OCI-LY7 (cell line): ENCODE measurements around the gene RASSF4. TPM values are rescaled to one million over a fixed set of nuclear protein-coding genes. Genes with fewer than 3 reads are reported as not detected.

Source experiments
- BruUV-seq: library from RNA; stranded (reverse); fragments of 400-500 nt; replicated peaks from 2 replicates; lab custom pipeline; 2021; lab: Mats Ljungman, UMichigan
- CTCF ChIA-PET: fragments of 300-600 bp; sonication (Branson Sonifier 250); formaldehyde crosslinking; loops from one replicate; lab custom pipeline; 2022; ENCODE audit warnings: antibody characterized with exemption; ENCODE audit not compliant: unreplicated experiment; lab: Charles Lee
- POLR2A ChIA-PET: fragments of 300-600 bp; sonication (Branson Sonifier 250); formaldehyde crosslinking; loops from one replicate; lab custom pipeline; 2022; ENCODE audit warnings: antibody characterized with exemption; lab: Charles Lee
- DNase-seq: peaks from one replicate; pipeline ENCODE4 v3.0.0-alpha.2; 2015; ENCODE audit warnings: low spot score
- H2AFZ ChIP-seq: fragments of 200-600 bp; sonication (generic), shearing (Covaris generic); 2 replicates; pipeline ENCODE4 v1.6.1; 2014; ENCODE audit warnings: mild to moderate bottlenecking, antibody characterized with exemption, low read length, moderate library complexity
- H3K27ac ChIP-seq: fragments of 200-600 bp; sonication (generic); 2 replicates; pipeline ENCODE4 v1.5.1; 2014; ENCODE audit warnings: mixed run types, low read depth, mild to moderate bottlenecking, moderate library complexity, low read length, inconsistent platforms; ENCODE audit not compliant: poor library complexity, severe bottlenecking
- H3K36me3 ChIP-seq: fragments of 200-600 bp; sonication (generic); 2 replicates; pipeline ENCODE4 v1.6.1; 2014; ENCODE audit warnings: mild to moderate bottlenecking, antibody characterized with exemption, low read length, moderate library complexity, mixed read lengths; ENCODE audit not compliant: insufficient read depth
- H3K4me1 ChIP-seq: fragments of 200-600 bp; sonication (generic); 2 replicates; pipeline ENCODE4 v1.5.1; 2014; ENCODE audit warnings: mild to moderate bottlenecking, low read length; ENCODE audit not compliant: insufficient read depth, poor library complexity, severe bottlenecking
- H3K4me2 ChIP-seq: fragments of 200-600 bp; sonication (generic); 2 replicates; pipeline ENCODE4 v1.6.1; 2014; ENCODE audit warnings: mild to moderate bottlenecking, low read length
- H3K4me3 ChIP-seq: fragments of 200-600 bp; sonication (generic); 2 replicates; pipeline ENCODE4 v1.5.1; 2014; ENCODE audit warnings: mild to moderate bottlenecking, low read depth, low read length; ENCODE audit not compliant: poor library complexity, severe bottlenecking
- H3K79me2 ChIP-seq: fragments of 200-600 bp; sonication (generic); 2 replicates; pipeline ENCODE4 v1.6.1; 2016; ENCODE audit warnings: low read depth, mild to moderate bottlenecking, low read length, moderate library complexity, mixed read lengths; ENCODE audit not compliant: insufficient read depth
- H3K9me2 ChIP-seq: fragments of 200-600 bp; sonication (generic); 2 replicates; pipeline ENCODE4 v1.6.1; 2016; ENCODE audit warnings: mild to moderate bottlenecking, low read length, mixed read lengths; ENCODE audit not compliant: insufficient read depth
- H3K9me3 ChIP-seq: fragments of 200-600 bp; sonication (generic); 2 replicates; pipeline ENCODE4 v1.6.1; 2014; ENCODE audit warnings: mild to moderate bottlenecking, mixed run types, low read length, mixed read lengths
- H4K20me1 ChIP-seq: fragments of 200-600 bp; sonication (generic); 2 replicates; pipeline ENCODE4 v1.6.1; 2014; ENCODE audit warnings: mild to moderate bottlenecking, antibody characterized with exemption, low read length, moderate library complexity, mixed read lengths; ENCODE audit not compliant: insufficient read depth
- EZH2phosphoT487 ChIP-seq: fragments of 200-600 bp; sonication (generic); IDR thresholded peaks from 2 replicates; pipeline ENCODE4 v1.6.1; 2018; ENCODE audit warnings: low read depth, borderline replicate concordance, mild to moderate bottlenecking, mixed run types, antibody characterized with exemption, low read length, moderate library complexity, mixed read lengths
- intact Hi-C: fragments of 100-400 bp; cut with micrococcal nuclease; formaldehyde crosslinking; loops from one replicate; pipeline ENCODE4 v1.10.0; 2022; ENCODE audit not compliant: unreplicated experiment
- total RNA-seq, 2 experiments: library from RNA; depleted of rRNA in 1 of 2; stranded (reverse); fragments of >200 nt in 1 of 2; shearing (Covaris generic) in 1 of 2; gene quantifications; 2 replicates each; pipeline ENCODE4 v1.2.3, GENCODE V29; 2014 to 2022
- TF ChIP-seq, protein P1 (sequence below): fragments of 200-600 bp; sonication (generic); conservative IDR thresholded peaks from 2 replicates; pipeline ENCODE4 v1.5.1; 2014; ENCODE audit warnings: mild to moderate bottlenecking, antibody characterized with exemption, low read length, moderate library complexity, mixed read lengths

The RASSF4 gene
- total RNA-seq, 2 experiments from 2014 or later: 2.6 to 5.3 TPM

DNA sequence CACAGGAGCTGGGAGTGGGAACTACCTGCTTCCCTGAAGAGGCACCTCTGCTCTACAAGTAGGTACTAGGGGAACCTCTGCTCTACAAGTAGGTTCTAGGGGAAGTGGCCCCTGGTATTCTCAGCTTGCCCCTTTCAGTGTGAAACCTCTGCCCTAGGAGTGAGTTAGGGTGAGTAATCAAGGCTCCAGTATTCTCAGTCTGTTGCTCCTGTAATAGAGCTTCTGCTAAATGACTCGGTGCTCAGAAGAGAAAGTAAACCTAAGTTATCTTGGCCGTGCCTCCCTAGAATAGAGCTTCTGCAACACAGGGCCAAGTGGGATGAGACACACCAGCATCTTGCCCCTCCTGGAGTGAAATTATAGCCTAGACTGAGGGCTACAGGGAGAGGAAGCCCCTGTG, 13.4 kb upstream of the RASSF4 start:
- intact Hi-C loops: no loop called here
- H3K27ac ChIP-seq: no peak overlapping the region
- DNase-seq: no peak

DNA sequence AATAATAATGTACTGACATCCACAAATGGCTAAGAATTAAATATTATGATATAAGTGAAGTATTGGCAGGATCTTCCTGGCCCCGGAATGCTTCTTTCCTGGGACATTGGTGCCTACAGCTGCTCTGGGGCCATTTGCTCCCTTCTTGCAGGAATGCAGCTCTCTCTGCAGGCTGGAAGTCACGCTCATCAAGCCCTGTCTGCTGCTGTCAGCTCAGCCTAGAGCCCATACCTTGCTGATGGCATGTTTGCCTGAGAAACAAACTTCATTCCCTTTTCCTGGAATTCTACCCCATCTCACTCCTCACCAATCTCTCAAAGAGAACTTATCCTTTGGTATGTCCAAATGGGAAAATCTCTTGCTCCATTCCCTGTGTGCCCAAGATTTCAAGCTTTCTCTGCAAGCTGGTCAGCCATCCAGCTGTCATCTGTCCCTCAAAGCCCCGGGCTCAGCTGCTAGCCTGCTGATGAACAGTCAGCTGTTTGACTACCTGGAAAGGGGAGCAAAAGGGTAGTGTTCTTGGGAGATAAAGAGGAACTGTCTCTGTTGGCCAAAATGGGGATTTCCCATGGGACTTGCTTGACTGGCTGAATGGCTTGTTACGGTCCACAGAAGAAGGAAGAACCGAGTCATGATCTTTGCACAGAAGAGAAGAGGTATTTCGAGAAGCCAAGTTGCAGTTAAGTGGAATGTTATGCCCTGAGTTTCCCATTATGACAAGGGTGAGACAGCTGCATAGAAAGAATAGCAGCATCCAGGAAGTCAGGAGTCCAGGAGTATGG, 12.0 kb upstream of the RASSF4 start:
- ChIA-PET POLR2A (no interaction called here), CTCF (interaction anchor here (0.6 kb wide), 2 partner anchors 67 to 196 kb away, joined by 3 read pairs; no protein-coding TSS in a partner anchor)
- H3K9me3 ChIP-seq: peaks cover 7% of the 10 kb centered on the region; the same call in 1 of the 2 replicates
- DNase-seq: no peak
- no peaks in the 10 kb centered on the region for H3K79me2 ChIP-seq
- no peaks in the 10 kb centered on the region for H3K9me2 ChIP-seq
- TF ChIP-seq, protein P1, sequence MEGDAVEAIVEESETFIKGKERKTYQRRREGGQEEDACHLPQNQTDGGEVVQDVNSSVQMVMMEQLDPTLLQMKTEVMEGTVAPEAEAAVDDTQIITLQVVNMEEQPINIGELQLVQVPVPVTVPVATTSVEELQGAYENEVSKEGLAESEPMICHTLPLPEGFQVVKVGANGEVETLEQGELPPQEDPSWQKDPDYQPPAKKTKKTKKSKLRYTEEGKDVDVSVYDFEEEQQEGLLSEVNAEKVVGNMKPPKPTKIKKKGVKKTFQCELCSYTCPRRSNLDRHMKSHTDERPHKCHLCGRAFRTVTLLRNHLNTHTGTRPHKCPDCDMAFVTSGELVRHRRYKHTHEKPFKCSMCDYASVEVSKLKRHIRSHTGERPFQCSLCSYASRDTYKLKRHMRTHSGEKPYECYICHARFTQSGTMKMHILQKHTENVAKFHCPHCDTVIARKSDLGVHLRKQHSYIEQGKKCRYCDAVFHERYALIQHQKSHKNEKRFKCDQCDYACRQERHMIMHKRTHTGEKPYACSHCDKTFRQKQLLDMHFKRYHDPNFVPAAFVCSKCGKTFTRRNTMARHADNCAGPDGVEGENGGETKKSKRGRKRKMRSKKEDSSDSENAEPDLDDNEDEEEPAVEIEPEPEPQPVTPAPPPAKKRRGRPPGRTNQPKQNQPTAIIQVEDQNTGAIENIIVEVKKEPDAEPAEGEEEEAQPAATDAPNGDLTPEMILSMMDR: no peak
- TF ChIP-seq EZH2phosphoT487: no peak
- no peak overlapping the region for H3K4me3 ChIP-seq
- intact Hi-C loops: no loop called here
- H3K27ac ChIP-seq: no peak overlapping the region
- no peaks in the 10 kb centered on the region for H4K20me1 ChIP-seq
- H3K4me2 ChIP-seq: peak overlapping the region; percentile 40
- H3K4me1 ChIP-seq: peaks cover 16% of the 10 kb centered on the region
- no peak overlapping the region for H2AFZ ChIP-seq
- no TSS peak for BruUV-seq
- H3K36me3 ChIP-seq: no peaks in the 10 kb centered on the region

More for the DNA sequence above, 13.4 kb upstream of the RASSF4 start:
- Histone ChIP-seq H3K36me3 (no peaks in the 10 kb centered on the region), H3K4me2 (no peak overlapping the region), H3K79me2 (no peaks in the 10 kb centered on the region), H3K4me3 (no peak overlapping the region), H4K20me1 (no peaks in the 10 kb centered on the region), H3K4me1 (peaks cover 16% of the 10 kb centered on the region), H3K9me2 (no peaks in the 10 kb centered on the region), H2AFZ (no peak overlapping the region), H3K9me3 (peaks cover 7% of the 10 kb centered on the region; the same call in 1 of the 2 replicates)
- no peak for TF ChIP-seq EZH2phosphoT487
- TF ChIP-seq, protein P1: no peak
- BruUV-seq: no TSS peak
- ChIA-PET CTCF (no interaction called here), POLR2A (interaction anchor here (0.6 to 0.7 kb wide), 2 partner anchors 41 to 56 kb away, joined by 3 to 4 read pairs; no protein-coding TSS in a partner anchor)

DNA sequence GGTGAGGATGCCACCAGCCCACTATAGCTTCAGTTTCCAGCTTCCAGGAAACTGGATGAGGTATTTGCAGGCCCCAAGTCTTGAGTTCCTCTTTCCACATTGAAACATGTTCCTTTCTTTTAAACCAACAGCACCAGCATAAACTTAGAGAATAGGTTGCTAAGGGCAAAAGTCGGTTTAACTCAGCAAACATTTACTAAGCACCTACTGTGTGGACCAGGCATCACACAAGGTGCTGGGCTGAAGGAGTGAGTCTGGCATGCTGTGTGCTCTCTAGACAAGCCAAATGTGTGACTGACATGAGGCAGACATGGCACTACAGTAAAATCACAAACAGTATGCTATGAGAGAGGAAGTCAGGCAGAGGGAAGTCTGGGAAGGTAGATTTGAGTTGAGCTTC, 11.0 kb upstream of the RASSF4 start:
- Histone ChIP-seq H3K36me3 (no peaks in the 10 kb centered on the region), H3K9me3 (peaks cover 7% of the 10 kb centered on the region; the same call in 1 of the 2 replicates), H3K9me2 (no peaks in the 10 kb centered on the region), H3K4me3 (no peak overlapping the region), H2AFZ (no peak overlapping the region), H3K27ac (no peak overlapping the region), H3K4me1 (peaks cover 16% of the 10 kb centered on the region), H3K79me2 (no peaks in the 10 kb centered on the region), H3K4me2 (0 out of 2 replicates have a peak overlapping the region, but pooled peaks have one; percentile 40), H4K20me1 (no peaks in the 10 kb centered on the region)
- ChIA-PET POLR2A (no interaction called here), CTCF (no interaction called here)
- TF ChIP-seq, protein P1: no peak
- no peak for TF ChIP-seq EZH2phosphoT487
- DNase-seq: no peak
- intact Hi-C loops: no loop called here
- no TSS peak for BruUV-seq
